Fibroblast of skin of right biceps (primary cell): ENCODE results near the gene EPM2A.
"Not testable (repeated sequence)": the region's sequence is repeated elsewhere in the genome, so short reads cannot be mapped to it uniquely, and the experiment has no call there.

Experiments used
- DNase-seq: peaks from one replicate; pipeline ENCODE4 v3.0.0-alpha.2; 2013

Gene EPM2A

GRCh38 chr6:145735356-145736165, at the start of gene EPM2A:
EPM2A (minus strand) TSS chr6:145735520; CDS start chr6:145735498, 22 bp downstream.
- DNase-seq, result peak; percentile 81

DNA sequence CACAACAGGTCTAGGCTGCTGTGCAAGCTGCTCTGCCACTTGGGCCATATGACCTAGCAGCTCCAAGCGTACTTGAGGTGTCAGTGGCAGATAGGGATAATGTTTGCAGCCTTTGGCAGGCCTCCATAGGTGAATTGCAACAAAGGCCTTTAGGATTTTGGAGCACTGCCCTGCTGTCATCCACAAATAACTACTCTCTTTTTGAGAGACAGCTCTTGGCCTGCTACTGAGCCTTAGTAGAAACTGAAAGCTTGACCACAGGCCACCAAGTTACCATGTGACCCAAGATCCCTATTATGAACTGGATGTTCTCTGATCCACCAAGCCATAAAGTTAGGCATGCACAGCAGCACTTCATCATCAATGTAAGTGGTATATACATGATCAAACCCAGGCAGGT, 49.4 kb upstream of the EPM2A start:
- DNase-seq, result no peak

DNA sequence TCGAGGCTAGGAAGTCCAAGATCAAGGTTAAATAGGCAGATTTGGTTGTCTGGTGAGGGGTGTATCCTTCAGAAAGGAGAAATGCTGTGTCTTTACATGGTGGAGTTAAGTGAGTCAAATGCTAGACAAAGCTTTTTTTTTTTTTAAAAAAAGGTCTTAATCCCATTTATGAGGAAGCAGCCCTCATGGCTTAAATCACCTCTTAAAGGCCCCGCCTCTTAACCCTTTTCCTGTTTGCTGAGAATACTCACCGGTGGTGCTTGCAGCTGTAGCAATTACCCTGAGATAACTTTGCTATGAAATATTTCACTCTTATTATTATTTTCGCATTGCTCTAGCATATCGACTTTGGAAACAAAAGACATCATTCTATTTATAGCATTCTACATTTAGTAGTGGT, 48.5 kb upstream of the EPM2A start:
- DNase-seq, result no peak

DNA sequence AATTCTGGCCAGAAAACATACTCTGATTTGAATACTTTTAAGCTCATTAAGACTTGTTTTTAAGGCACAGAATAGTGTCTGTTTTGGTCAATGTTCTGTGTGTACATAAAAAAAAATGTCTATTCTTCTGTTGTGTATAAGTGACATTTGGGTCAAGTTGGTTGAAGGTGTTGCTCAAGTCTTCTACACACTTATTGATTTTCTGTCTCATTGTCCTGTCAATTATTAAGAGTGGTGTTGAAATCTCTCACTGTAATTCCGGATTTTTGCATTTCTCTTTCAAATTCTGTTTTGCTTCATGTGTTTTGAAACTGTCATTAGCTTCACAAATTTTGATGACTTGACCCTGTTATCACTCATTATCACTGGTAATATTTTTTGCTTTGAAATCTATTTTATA, 37.5 kb upstream of the EPM2A start:
- DNase-seq, result no peak

GRCh38 chr6:145765449-145765848, 30.1 kb upstream of the EPM2A start:
- no peak for DNase-seq

DNA sequence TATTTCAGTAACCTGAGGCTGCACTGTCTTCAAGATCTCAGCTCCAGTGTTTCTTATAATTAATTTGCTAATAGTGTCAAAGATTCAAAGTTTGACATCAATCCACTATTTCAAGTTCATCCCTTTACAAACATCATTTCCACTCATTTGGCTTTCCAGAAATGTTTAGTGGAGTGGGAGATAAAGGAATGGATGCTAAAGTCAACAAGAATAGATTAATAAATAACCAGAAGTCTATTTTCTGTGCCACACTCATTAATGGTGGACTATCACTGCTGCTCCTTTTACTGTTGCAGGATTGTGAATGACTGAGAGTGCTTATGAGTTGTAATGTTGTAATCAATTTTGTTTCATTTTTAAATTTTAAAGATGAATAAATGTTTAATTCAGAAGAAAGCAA, 28.4 kb upstream of the EPM2A start:
- no peak for DNase-seq

DNA sequence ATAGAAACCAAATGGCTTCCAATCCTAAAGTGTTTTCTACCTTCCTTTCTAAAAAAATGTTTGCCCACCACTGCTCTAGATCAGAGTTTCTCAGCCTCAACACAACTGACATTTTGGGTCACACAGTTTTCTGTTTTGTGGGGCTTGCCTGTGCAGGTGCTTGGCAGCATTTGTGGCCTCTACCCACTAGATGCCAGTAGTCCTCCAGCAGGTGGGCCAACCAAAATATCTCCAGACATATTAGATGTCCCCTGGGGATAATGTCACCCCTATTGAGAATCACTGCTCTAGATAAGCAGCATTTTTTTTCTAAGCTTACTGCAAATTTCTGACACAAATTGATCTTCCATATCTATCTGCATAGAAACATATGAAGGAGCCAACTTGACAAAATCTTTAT, 26.3 kb upstream of the EPM2A start:
- DNase-seq, result no peak

GRCh38 chr6:145758113-145758512, 22.8 kb upstream of the EPM2A start:
- no peak for DNase-seq

- DNase-seq, result peak; percentile 94
These were observed 20.9 kb upstream of the EPM2A start for GRCh38 chr6:145756170-145756662.

DNA sequence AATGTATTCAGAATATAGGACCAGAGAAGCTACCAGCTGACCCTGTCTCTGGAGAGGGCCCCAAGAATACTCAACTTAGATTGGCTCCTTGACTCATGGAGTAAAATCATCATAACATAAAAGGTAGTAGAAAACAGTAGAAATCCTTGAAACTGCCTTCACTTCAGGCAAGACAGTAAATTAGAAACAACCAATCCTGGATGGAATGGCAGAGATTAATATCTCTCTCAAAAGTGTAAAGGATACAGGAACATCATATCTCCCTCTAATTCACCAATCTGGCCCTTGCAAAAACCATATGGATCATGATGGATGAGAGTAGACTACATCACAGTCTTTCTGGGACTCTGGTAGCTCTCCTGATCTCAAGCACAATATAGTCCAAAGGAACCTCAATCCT, 20.4 kb upstream of the EPM2A start:
- DNase-seq, result no peak

DNA sequence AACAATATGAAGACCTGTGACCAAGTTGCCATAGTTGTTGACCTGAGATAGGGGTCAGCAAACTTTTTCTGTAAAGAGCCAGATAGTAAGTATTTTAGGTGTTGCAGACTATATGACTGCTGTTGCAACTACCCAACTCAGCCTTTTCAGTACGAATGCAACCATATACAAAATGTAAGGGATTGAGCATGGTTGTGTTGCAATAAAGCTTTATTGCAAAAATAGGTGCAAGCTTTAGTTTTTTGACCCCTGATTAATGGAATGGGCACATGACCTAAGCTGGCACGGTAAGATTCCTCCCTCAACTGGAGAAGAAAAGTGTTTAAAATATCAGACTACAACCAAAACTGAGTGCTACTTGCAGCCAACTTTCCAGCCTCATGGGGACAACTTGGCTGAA, 17.3 kb upstream of the EPM2A start:
- DNase-seq, result no peak

- DNase-seq, result peak; percentile 78
These were observed 14.3 kb upstream of the EPM2A start for GRCh38 chr6:145749632-145750031.

GRCh38 chr6:145745861-145746260, 10.5 kb upstream of the EPM2A start:
- DNase-seq, result no peak

DNA sequence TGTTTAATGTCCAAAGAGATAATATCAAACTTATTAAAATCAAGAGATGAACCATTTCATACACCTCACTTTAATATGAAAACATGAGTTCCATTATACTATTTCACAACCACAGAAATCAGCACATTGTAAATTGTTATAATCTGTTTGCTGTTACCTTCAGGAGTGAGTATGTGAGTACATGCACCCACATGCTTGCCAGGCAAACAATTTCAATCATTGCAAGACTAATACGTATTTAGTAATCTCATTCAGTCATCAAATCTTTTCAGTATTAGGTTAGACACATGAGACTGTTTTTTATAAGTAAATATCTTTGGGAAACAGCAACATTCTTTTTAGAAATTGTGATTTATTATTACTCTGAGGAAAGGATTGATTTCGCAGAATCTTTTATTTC, 9.3 kb upstream of the EPM2A start:
- no peak for DNase-seq

- no peak for DNase-seq
These were observed 8.0 kb upstream of the EPM2A start for GRCh38 chr6:145743332-145743731.

DNA sequence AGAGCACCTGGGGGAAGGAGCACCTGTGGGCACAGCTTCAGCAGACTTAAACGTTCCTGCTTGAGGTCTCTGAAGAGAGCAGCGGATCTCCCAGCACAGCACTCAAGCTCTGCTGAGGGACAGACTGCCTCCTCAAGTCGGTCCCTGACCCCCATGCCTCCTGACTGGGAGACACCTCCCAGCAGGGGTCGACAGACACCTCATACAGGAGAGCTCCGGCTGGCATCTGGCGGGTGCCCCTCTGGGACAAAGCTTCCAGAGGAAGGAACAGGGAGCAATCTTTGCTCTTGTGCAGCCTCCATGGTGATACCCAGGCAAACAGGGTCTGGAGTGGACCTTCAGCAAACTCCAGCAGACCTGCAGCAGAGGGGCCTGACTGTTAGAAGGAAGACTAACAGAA, 7.2 kb upstream of the EPM2A start:
- not testable (repeated sequence) for DNase-seq

DNA sequence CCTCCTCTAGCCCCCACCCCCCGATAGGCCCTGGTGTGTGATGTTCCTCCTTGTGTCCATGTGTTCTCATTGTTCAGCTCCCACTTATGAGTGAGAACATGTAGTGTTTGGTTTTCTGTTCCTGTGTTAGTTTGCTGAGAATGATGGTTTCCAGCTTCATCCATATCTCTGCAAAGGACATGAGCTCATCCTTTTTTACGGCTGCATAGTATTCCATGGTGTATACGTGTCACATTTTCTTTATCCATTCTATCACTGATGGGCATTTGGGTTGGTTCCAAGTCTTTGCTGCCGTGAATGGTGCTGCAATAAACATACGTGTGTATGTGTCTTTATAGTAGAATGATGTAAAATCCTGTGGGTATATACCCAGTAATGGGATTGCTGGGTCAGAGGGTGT, 4.4 kb upstream of the EPM2A start:
- not testable (repeated sequence) for DNase-seq

- DNase-seq, result no peak
These were observed 2.9 kb upstream of the EPM2A start for GRCh38 chr6:145738265-145738664.

- peak; percentile 44 for DNase-seq
These were observed 1.4 kb upstream of the EPM2A start for GRCh38 chr6:145736661-145737144.

- peak; percentile 92 for DNase-seq
These were observed 599 bp downstream of the EPM2A start for GRCh38 chr6:145734486-145735355.

DNA sequence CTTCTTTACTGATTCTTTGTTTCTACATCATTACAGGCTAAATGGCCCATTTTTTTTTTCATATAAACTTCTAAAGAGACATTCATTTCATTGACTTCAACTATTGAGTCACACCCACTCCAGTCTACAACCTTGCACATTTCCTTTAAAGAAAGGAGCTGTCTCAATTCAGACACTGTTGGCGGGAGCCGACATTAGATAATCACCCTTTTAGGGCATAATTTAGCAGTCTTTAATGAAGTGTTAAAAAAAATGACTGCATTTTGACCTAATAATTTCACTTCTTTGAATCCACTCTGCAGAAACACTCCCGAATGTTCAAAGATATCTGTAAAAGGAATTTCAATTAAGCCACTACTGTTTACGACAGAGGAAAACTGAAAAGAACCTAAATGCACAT, 1.5 kb downstream of the EPM2A start:
- DNase-seq, result no peak

DNA sequence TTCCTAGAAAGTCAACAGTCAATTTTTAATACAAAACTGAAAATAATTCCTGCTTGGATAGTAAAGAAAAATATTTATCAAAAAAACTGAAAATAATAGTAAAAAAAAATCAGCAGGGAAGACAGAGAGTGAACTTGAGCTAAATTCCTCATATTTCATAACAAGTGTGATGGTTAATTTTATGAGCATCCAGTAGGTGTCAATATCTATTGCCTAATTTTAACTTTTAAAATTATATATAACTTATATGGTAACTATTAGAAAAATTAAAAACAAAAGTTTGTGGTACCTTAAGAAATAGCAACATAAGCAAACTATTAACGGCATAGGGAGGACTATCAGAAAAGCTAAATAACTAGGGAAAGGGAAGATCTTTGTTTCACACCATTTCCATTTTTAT, 2.1 kb downstream of the EPM2A start:
- DNase-seq, result no peak

- DNase-seq, result peak; percentile 56
These were observed 3.9 kb downstream of the EPM2A start for GRCh38 chr6:145731447-145731846.

GRCh38 chr6:145729887-145730286, 5.4 kb downstream of the EPM2A start:
- no peak for DNase-seq
